PC-9 (cell line): ENCODE data around the gene EPX. TPM values are rescaled to one million over a fixed set of nuclear protein-coding genes. Genes with fewer than 3 reads are reported as not detected.
A peak's percentile ranks its signal among the peaks of the same experiment; 100 is the strongest.

Experiments
- BruUV-seq: library from RNA; stranded (reverse); fragments of 400-500 nt; replicated peaks from 2 replicates; lab custom pipeline; 2021; lab: Mats Ljungman, UMichigan
- CTCF ChIA-PET: fragments of 300-600 bp; sonication (Branson Sonifier 250); formaldehyde crosslinking; loops from one replicate; lab custom pipeline; 2022; ENCODE audit warnings: antibody characterized with exemption; lab: Charles Lee
- POLR2A ChIA-PET: fragments of 300-600 bp; sonication (Branson Sonifier 250); formaldehyde crosslinking; loops from one replicate; lab custom pipeline; 2022; ENCODE audit warnings: antibody characterized with exemption; ENCODE audit not compliant: unreplicated experiment; lab: Charles Lee
- DNase-seq, 2 experiments: peaks; one replicate each; pipeline versions ENCODE4 v3.0.0 to v3.0.0-alpha.2; 2015 to 2022; ENCODE audit warnings: mixed read lengths in 1 of 2
- H2AFZ ChIP-seq: fragments of 200-600 bp; sonication (generic); 2 replicates; pipeline ENCODE4 v1.8.1; 2017; ENCODE audit warnings: antibody characterized with exemption
- H3F3A ChIP-seq: fragments of 200-600 bp; sonication (generic); 2 replicates; pipeline ENCODE4 v1.8.1; 2017; ENCODE audit warnings: antibody characterized with exemption, mild to moderate bottlenecking, low read depth; ENCODE audit not compliant: insufficient read depth
- H3K27ac ChIP-seq: fragments of 200-600 bp; sonication (generic); 2 replicates; pipeline ENCODE4 v1.6.1; 2016; ENCODE audit warnings: mixed run types
- H3K27me3 ChIP-seq: fragments of 200-600 bp; sonication (generic); 2 replicates; pipeline ENCODE4 v1.6.1; 2016; ENCODE audit warnings: low read depth, mixed run types; ENCODE audit not compliant: insufficient read depth
- H3K36me3 ChIP-seq: fragments of 200-600 bp; sonication (generic); 2 replicates; pipeline ENCODE4 v1.6.1; 2016; ENCODE audit warnings: low read depth, mixed run types
- H3K4me1 ChIP-seq: fragments of 200-600 bp; sonication (generic); replicated peaks from 2 replicates; pipeline ENCODE4 v1.6.1; 2016; ENCODE audit warnings: mixed run types; ENCODE audit not compliant: insufficient read depth
- H3K4me2 ChIP-seq: fragments of 200-600 bp; sonication (generic); 2 replicates; pipeline ENCODE4 v1.6.1; 2017; ENCODE audit warnings: mixed run types
- H3K4me3 ChIP-seq: fragments of 200-600 bp; sonication (generic); 2 replicates; pipeline ENCODE4 v1.6.1; 2016; ENCODE audit warnings: mixed run types
- H3K79me2 ChIP-seq: fragments of 200-600 bp; sonication (generic); 2 replicates; pipeline ENCODE4 v1.6.1; 2017; ENCODE audit warnings: low read depth, mixed run types
- H3K9me2 ChIP-seq: fragments of 200-600 bp; sonication (generic); 2 replicates; pipeline ENCODE4 v1.8.1; 2017; ENCODE audit warnings: mild to moderate bottlenecking; ENCODE audit not compliant: insufficient read depth
- H3K9me3 ChIP-seq: fragments of 200-600 bp; sonication (generic); 2 replicates; pipeline ENCODE4 v1.8.1; 2016; ENCODE audit warnings: low read depth; ENCODE audit not compliant: insufficient read depth
- H4K20me1 ChIP-seq: fragments of 200-600 bp; sonication (generic); 2 replicates; pipeline ENCODE4 v1.8.1; 2017; ENCODE audit not compliant: insufficient read depth
- CTCF ChIP-seq: fragments of 200-600 bp; sonication (generic); conservative IDR thresholded peaks from 2 replicates; pipeline ENCODE4 v1.6.1; 2017; ENCODE audit warnings: mixed run types, antibody characterized with exemption, mild to moderate bottlenecking, moderate library complexity
- EZH2 ChIP-seq: fragments of 200-600 bp; sonication (generic); IDR thresholded peaks from 2 replicates; pipeline ENCODE4 v1.8.0; 2017; ENCODE audit warnings: antibody characterized with exemption, low read depth
- intact Hi-C: fragments of 100-400 bp; cut with micrococcal nuclease; formaldehyde crosslinking; loops from one replicate; pipeline ENCODE4 v1.10.0; 2022; ENCODE audit not compliant: unreplicated experiment
- total RNA-seq: library from RNA; stranded (reverse); gene quantifications from 2 replicates; pipeline ENCODE4 v1.2.3, GENCODE V29; 2021

Gene EPX
- total RNA-seq, 1 experiment from 2014 or later = not detected

GRCh38 chr17:58183514-58183913, 9.0 kb upstream of the EPX start:
- intact Hi-C loops = no loop called here
- peak in 1 of 2 experiments; percentile 5 for DNase-seq
- Histone ChIP-seq H3K4me1 (no peaks in the 10 kb centered on the region), H3K4me3 (no peak overlapping the region), H3K79me2 (no peaks in the 10 kb centered on the region), H4K20me1 (no peaks in the 10 kb centered on the region), H3K27me3 (peaks cover 79% of the 10 kb centered on the region), H3K9me3 (no peaks in the 10 kb centered on the region), H3K4me2 (no peak overlapping the region), H3K27ac (no peak overlapping the region), H3K36me3 (no peaks in the 10 kb centered on the region), H2AFZ (no peak overlapping the region), H3K9me2 (no peaks in the 10 kb centered on the region), H3F3A (no peaks in the 10 kb centered on the region)
- BruUV-seq = no TSS peak
- POLR2A ChIA-PET = no interaction called here
- TF ChIP-seq CTCF = no peak
- CTCF ChIA-PET = no interaction called here

- Histone ChIP-seq H3K9me2 (no peaks in the 10 kb centered on the region), H3K4me2 (no peak overlapping the region), H3K79me2 (no peaks in the 10 kb centered on the region), H3K4me3 (no peak overlapping the region), H2AFZ (no peak overlapping the region), H3K9me3 (no peaks in the 10 kb centered on the region), H4K20me1 (no peaks in the 10 kb centered on the region), H3K27me3 (peaks cover 70% of the 10 kb centered on the region), H3F3A (no peaks in the 10 kb centered on the region), H3K4me1 (no peaks in the 10 kb centered on the region), H3K27ac (no peak overlapping the region), H3K36me3 (no peaks in the 10 kb centered on the region)
- ChIA-PET CTCF (no interaction called here), POLR2A (no interaction called here)
- intact Hi-C loops = no loop called here
- peak; percentile 14 to 35 for DNase-seq
- no TSS peak for BruUV-seq
- TF ChIP-seq EZH2 = no peak
- TF ChIP-seq CTCF = no peak
Measured at GRCh38 chr17:58184308-58184985, 8.1 kb upstream of the EPX start.

- no peak overlapping the region for H3K27ac ChIP-seq
- H3K4me2 ChIP-seq = no peak overlapping the region
Measured at GRCh38 chr17:58184986-58185761, 7.4 kb upstream of the EPX start.

More at GRCh38 chr17:58184986-58185761, 7.4 kb upstream of the EPX start:
- H3K27me3 ChIP-seq = peaks cover 70% of the 10 kb centered on the region
- ChIA-PET CTCF (no interaction called here), POLR2A (no interaction called here)
- no peak overlapping the region for H2AFZ ChIP-seq
- intact Hi-C loops = no loop called here
- no peaks in the 10 kb centered on the region for H3K79me2 ChIP-seq
- H3K4me3 ChIP-seq = no peak overlapping the region
- BruUV-seq = no TSS peak
- no peaks in the 10 kb centered on the region for H3K36me3 ChIP-seq
- H3K4me1 ChIP-seq = no peaks in the 10 kb centered on the region
- no peaks in the 10 kb centered on the region for H3K9me3 ChIP-seq
- no peaks in the 10 kb centered on the region for H4K20me1 ChIP-seq
- TF ChIP-seq CTCF (no peak), EZH2 (no peak)
- H3K9me2 ChIP-seq = no peaks in the 10 kb centered on the region
- DNase-seq = no peak
- no peaks in the 10 kb centered on the region for H3F3A ChIP-seq
